Esophagus (tissue), 2 donors: ENCODE results near the gene CENPS. TPM values are rescaled to one million over a fixed set of nuclear protein-coding genes. Genes with fewer than 3 reads are reported as not detected.

ENCODE experiments used
- polyA plus RNA-seq, 2 donors: library from polyadenylated mRNA; stranded (reverse); fragments of 200-250 nt; gene quantifications; one replicate each; pipeline ENCODE4 v1.2.3, GENCODE V29; 2013
- donor health status: healthy with polysubstance abuse.
- donor health status: Bipolar disorder and iron deficiency.

CENPS gene
- polyA plus RNA-seq, 2 donors: 15.3 to 17.8 TPM

Other genes with a start within 250 kb of the CENPS start
- gene KIF1B, start 219.9 kb upstream of the CENPS start, polyA plus RNA-seq: 10 to 100 TPM in 1 of 2 donors, 1 to 10 TPM in 1; 9.6 to 13.6 TPM
- 100 to 1,000 TPM; 189 to 565 TPM for gene PGD, start 31.4 kb upstream of the CENPS start, polyA plus RNA-seq
- under 1 TPM; 0.18 to 0.20 TPM for gene CORT, start 19.6 kb downstream of the CENPS start, polyA plus RNA-seq
- 10 to 100 TPM; 11.2 to 20.0 TPM for gene DFFA, start 42.1 kb downstream of the CENPS start, polyA plus RNA-seq
- gene PEX14, start 44.5 kb downstream of the CENPS start, polyA plus RNA-seq: 10 to 100 TPM; 15.4 to 15.7 TPM